HG03520 (cell line): Measurements from ENCODE around the gene ARSG.

Experiments used
- ATAC-seq: cut with Tn5 transposase; IDR thresholded peaks from one replicate; pipeline ENCODE4 v1.9.1; 2021; ENCODE audit warnings: mild to moderate bottlenecking, moderate library complexity; ENCODE audit not compliant: unreplicated experiment

Gene ARSG

DNA sequence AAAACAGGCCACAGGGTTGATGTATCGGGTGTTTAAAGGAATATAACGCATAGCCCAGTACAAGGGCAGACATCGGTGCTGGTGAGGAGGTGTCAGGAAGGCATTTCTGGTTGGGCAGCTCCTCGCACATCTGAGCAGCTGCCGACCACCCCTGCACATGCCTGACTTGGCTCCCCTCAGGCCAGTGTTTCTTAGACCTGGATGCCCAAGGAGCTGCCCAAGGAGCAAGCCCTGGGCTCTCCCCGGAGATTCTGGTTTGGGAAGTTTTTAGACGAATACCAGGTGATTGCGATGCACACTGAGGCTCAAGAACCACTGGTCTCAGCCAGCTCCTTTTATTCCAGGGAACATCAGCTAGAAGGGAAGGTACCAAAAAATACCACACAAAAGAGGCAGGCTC, 154.4 kb downstream of the ARSG start:
- no peak for ATAC-seq

DNA sequence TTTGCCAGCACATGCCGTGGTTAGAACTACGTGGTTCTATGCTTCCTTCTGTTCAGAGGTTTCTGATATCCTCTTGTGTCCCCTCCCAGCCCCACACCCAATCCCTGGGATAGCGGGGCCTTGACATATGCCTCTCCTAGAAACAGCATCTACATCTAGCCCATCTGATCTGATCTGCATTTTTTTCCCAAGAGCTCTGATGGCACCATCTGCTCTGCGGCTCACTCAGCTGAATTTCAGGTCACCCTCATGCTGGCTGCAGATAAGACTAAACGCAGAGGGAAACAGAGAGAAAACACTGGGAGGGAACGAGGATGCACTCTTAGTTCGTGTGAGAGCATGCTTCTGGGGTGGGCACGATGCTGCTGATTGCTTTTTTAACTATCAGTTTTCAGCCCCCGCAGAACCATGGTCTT, 155.3 kb downstream of the ARSG start:
- no peak for ATAC-seq

DNA sequence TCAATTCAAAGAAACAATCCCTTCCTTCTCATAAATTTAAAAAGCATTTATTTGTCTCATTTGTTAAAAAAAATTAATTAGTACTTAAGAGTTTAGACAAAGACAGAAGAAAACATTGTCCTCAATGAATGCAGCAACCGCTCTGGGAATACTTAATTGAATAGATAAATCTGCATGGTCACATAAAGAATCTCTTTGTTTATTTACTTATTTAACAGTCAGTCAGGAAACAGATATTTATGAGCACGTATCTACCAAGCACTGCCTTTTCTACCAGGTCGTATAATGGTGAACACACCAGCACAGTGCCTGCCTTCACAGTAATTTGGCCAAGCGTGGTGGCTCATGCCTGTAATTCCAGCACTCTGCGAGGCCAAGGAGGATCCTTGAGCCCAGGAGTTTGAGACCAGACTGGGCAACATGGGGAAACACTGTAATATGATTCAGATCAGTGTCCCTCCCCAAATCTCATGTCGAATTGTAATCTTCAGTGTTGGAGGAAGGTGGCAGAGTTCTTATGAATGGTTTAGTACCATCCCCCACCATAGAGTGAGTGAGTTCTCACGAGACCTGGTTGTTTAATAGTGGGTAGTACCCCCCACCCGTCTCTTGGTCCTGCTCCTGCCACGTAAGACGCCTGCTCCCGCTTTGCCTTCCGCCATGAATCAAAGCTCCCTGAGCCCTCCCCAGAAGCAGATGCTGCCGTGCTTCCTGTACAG, 157.9 kb downstream of the ARSG start:
- no peak for ATAC-seq

DNA sequence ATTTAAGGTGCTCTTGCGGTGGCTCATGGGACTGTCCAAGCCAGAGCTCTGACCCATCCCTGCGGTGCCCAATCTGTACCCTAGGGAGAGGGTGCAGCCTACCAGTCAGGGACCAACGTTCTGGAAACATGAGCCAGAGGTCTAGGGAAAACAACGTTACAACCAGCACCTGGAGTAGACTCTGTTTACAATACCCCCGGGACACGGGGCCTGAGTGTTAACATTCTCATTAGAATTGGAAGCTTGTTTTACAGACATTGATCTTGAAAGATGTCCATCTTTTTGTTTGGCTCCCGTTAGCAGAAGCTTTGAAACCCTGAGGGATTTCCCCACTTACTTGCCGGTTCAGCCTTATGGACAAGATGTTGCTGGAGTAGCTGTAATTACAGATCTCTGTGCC, 159.1 kb downstream of the ARSG start:
- ATAC-seq, result no peak

DNA sequence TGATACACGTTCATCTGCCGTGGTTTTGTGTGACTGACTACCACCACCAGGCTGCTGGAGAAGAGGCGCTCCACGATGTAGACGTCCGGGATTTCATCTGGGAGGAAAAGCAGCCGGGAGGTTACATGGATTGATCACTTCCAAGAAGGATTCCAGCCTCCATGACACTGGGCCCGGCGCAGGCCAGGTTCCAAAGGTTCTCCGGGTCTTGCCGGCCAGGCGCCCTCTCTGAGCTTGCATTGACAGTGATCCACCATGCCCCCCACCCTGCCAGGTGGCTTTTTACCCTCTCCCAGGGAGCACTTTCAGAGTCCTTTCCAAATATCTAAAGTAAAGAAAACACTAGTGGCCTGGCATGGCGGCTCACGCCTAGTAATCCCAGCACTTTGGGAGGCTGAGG, 159.5 kb downstream of the ARSG start:
- ATAC-seq, result no peak

DNA sequence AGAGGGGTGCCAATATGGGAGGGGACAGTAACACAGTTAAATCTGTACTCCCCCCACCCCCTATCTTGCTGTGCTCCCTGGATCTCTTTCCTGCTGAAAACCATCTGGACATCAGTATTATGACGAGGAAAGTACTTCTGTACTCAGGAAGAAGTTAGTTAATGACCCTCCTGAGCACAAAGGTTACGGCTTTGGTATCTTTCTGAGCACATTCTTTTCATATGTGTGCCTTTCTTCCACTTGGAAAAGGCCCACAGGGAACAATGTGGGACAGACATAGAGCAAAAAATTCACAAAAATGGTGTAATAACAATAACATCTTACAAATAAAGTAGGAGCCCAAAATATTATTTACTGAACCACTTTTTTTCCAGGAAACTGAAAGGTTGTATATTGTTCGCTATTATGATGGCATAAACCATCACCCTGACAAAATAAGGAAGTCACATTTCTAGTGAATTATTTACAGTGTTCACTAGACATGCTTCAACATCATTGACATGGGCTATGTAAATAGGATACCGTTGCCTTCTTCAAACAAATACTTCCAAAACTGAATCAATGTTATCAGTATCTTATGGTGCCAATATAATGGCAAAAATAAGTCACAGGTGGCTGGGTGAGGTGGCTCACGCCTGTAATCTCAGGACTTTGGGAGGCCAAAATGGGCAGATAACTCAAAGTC, 160.5 kb downstream of the ARSG start:
- no peak for ATAC-seq

DNA sequence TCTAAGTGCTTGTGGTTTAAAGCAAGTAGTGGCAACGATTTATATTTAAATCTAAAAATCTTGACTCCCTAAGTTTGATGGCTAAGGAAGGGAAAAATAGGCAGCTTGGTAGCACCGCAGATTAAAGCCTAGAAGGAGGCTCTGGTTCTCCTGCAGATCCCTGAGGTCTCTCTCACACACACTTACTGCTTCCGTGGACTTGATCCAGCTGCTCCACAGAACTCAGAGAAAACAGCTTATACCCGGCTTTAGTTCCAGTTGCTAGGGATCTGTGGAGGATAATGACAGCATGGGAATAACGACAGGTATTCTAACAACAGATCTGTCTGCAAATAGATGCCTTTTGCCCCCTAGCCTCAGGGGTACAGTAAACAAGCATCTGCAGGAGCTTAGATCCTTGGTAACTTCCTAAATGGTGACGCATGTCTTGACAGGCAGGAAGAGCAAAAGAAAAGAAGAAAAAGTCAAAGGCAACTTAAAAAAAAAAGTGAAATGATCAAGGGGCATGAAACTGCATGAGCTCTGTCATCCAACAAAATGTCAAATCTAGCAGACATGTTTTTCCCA, 161.5 kb downstream of the ARSG start:
- no peak for ATAC-seq

DNA sequence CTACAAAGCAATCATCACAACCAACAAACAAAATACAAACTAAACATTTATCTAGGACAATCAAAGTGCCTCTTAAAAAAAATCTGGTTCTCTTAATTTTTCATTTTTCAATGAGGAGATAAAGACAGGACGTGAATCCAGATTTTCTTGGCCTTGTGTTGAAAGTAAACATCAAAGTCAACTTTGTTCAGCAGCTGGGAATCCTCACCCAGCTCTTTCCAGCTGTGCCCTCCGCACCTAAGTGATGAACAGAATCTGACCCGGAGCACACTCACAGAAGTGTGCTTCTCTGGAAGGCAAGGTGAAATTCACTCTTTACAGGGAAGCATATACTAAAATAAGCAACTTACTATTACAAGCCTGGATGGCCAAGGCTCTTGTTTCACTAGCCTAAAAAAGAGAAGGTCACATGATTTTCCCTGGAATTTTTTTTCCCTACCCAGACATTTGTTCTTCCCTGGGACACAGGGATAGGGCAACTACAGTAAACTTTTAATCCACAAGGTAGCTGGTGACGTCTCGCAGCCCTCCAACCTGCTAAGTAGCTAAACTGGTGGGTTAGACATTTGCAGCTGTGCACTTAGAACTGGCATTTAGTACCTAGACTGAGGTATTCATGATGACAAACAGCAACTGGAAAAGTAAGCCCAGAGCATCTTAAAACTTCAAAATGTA, 162.8 kb downstream of the ARSG start:
- ATAC-seq, result no peak

DNA sequence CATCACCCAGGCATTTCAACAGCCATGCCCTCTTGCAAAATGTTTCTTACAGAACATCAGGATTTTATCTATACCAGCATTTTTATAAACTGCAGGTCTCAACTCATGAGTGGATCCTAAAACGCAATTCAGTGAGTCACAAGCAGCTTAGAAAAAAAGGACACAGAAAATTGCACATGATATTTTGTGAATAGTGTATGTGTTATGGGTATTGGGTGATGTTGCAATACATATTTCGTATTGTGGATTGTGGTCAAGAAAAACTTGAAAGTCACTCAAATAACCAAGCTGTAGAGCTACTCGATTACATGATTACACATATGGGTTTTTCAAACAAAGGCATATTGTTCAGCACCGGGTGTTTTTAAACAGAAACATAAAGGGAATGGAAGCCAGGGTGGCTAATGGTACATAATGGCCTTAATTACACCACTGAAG, 164.6 kb downstream of the ARSG start:
- ATAC-seq, result no peak

DNA sequence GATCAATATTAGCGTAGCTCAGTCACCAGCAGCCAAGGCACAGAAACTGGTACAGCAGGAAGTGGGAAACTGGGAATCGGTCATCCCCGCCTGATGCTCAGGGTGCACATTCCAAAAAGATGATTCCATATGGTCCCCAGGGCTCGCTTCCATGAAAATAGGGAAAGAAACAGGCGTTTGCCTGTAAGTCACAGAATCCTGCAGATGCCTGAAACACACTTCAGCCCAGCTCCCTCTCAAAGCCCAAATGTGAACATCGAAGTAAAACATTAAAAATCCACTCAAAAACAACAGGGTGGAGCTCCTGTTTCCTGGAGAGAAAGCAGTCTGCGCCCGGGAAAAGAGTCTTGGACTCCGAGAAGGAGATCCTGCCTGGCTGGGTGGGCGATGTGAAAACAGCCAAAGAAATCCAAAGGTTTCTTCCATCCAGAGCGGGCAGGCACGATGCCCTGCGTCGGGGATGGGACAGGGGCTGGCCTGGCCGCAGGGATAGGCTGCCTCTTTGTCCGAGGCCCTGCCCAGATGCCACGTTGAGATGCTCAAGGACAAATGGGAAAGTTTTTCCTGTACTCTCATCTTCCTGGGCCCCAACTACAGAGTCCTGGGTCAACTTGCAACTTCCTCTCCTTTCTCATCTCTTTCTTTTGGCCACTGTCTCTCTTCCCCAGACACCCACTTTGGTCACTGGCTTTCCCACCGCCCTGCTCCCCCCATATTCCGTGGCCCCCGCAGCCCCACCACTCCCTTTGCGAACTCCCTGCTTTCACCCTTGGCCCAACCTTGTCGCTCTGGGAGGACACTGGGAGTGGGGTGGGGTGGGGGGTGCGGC, 165.3 kb downstream of the ARSG start:
- no peak for ATAC-seq

DNA sequence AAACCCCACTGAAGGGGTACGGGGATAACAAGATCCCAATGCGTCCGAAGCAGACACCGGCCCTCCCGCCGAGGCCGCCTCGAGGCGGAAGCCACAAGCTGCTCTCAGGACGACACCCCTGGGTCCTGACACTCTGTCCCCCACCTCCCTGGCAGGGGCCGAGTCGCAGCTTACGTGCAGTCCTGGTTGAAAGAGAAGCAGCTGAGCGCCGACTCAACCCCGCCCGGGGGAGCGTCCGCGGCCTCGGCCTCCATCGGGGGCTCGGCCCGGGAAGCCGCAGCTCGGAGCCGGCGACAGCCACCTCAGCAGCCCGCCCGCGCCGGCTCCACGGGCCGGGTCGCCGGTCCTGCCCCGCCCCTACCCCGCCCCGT, 165.9 kb downstream of the ARSG start, which contains the start of gene WIPI1:
WIPI1 (minus strand) TSS at position 329 of the 371 bp plus-strand sequence; CDS start at position 254, 75 bp downstream.
- peak; percentile 26 for ATAC-seq

DNA sequence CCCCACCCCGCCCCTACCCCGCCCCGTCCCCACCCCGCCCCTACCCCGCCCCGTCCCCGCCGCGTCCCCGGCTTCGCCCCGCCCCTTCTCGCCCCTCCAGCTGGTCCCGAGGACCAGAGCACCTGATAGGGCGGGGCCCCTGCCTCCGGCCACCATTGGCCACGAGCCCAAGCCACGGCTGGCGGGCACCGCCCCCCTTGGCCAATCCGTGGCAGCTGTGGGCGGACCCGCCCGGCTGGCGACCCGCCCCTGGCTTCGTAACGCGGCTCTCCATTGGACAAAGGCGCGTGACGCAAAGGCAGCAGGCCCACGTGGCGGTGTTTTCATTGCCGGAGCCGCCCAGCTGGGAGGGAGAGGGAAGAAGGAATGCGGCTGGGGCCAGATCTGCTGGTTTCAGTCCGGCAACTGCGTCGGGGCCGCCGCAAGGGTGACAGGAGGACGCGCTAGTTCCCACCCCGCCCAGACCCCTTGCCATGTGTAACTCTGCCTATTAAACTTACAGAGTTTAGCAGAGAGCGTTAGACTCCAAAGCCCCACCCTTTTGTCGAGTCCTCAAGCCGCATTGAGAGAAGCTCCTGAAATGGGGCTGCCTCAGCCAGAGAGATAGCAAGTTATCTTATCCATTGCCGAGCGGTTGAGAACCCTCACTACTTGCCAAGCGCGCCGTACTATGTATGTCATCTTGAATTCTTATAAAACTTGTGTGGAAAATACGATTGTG, 166.4 kb downstream of the ARSG start:
- ATAC-seq, result peak; percentile 68

DNA sequence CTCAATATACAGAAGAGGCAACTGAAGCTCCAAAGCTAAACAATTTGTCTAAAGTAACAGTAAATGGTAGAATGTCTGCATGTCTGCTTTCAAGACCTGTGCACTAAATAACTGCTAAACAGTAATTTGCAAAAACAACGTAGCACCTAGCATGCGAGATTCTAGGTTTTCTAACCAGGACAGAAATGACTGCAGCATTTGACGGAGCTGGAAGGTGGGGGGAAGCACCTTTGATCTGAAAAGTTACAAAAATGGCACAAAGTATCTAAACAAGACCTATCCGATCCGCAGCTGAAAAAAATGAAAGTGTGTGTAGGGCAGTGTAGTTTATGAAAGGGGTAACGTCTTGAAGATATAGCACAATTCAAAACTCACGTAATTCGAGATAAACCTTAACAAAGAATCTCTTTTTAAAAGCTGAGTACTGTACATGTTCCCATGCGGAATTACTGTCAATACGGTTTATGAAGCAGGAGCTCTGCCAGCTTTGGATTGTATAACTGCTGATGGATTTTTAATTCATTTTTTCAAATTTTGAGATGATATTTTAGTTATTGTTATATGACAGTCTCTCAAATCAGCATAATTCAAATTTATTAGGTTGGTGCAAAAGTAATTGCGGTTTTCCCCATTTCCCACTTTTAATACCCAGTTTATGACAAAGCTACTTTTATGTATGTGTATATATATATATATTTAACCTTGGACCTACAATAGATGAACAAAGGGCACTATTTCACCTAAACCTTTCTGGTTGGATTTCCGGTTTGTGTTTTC, 167.2 kb downstream of the ARSG start:
- no peak for ATAC-seq

DNA sequence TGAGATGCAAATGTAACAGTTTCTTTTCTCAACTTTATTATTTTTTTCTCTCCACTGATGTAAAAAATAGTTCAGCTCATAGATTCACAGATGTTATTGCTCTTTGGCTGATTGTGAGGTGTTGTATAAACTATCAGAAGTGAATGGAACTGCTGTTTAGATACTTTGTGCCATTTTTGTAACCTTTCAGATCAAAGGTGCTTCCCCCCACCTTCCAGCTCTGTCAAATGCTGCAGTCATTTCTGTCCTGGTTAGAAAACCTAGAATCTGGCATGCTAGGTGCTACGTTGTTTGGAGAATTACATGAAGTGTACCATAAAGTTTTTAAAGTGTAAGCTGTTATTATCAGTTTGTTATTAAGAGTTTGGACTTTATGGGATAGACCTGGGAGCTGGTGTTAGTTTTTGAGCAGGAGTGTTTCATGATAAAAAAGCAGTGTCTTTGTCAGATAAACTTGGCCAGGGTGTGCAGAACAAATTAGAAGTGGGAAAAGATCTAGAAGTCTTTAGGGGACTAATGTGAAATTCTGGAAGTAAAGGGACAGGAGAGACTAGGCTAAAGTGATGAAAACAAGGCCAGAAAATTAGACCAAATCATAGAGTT, 167.8 kb downstream of the ARSG start:
- ATAC-seq, result peak; percentile 22

DNA sequence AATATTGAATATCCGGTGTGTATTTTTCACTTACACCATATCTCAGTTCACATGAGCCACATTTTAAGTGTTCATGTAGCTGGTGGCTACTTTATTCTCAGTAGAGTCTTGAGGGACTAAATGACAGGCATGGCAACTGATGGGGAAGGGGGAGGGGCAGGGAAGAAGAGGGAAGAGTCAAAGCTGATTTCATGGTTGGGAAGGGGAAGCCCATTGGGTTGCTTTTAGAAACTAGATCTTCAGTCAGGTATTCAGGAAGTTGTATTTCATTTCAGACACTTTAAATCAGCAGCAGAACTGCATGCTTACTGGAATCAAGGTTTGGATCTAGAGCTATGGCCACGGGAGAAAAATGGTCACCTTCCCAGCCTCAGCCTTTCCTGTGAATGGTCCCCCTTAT, 168.9 kb downstream of the ARSG start:
- no peak for ATAC-seq

DNA sequence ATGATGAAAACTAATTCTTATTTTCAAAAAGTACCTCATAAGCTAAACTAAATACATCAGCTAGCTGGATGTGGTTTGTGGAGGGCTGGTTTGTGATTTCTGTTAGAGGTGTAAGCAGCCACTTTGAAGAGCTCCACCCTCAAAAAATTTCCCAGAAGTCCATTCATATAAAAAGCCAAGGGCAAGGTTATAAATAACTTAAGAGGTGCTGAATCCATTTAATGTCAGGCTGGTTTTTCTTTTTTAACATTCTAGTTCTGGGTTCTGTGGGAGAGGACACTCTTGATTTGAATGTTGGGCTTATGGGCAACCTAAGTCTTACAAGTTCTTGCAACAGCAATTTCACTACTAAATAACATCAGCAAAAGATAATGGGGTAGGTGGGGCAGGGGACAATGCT, 169.4 kb downstream of the ARSG start:
- ATAC-seq, result no peak

DNA sequence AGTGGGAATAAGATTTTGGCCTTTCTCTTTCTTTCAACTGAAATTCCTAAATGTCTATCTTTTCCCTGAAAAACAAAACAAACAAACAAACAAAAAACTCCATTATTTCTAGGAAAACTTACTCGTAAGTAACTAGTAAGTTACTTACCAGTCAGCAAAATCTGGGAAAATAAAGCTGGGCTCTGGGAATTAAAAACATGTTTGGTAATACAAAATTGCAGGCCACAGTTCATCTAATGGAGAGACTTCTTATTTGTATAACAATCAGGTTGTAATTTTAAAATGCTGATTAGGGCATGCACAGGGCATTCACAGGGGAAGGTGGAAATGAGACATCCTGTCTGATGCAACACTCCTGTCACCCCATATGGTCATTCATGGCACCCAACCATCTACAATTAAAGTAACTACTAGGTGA, 169.8 kb downstream of the ARSG start:
- ATAC-seq, result no peak

DNA sequence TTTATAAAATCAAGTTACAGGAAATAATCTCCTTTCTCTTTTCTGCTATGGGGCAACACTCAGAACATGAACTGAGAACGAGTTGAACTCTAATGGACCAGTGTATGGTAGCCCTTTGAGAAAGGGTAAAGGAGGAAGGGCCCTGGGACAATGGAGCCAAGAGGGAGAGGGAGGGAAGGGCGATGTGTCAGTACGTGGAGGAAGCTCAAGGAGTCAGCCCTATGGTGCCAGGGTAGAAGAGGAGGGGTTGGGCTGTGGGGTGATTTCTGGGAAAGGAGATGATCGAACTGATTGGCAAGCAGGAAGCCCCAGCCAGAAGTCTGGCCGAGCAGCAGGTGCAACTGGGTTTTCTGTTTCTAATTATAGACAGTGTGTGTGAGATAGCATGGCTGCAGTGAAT, 170.3 kb downstream of the ARSG start:
- ATAC-seq, result no peak
